Stimulated activated CD8-positive, alpha-beta memory T cell treated with anti-CD3 and anti-CD28 coated beads, Interleukin-2, amount 100 ng/mL, for 48 hours (primary cell): Measurements from ENCODE around the gene CAMSAP1.
"Not testable (repeated sequence)": the region's sequence is repeated elsewhere in the genome, so short reads cannot be mapped to it uniquely, and the experiment has no call there.

Experiments
- DNase-seq, 2 donors: peaks; one replicate each; pipeline ENCODE4 v3.0.0-alpha.2; 2020; ENCODE audit warnings: low read depth in 2 of 2

The CAMSAP1 gene

DNA sequence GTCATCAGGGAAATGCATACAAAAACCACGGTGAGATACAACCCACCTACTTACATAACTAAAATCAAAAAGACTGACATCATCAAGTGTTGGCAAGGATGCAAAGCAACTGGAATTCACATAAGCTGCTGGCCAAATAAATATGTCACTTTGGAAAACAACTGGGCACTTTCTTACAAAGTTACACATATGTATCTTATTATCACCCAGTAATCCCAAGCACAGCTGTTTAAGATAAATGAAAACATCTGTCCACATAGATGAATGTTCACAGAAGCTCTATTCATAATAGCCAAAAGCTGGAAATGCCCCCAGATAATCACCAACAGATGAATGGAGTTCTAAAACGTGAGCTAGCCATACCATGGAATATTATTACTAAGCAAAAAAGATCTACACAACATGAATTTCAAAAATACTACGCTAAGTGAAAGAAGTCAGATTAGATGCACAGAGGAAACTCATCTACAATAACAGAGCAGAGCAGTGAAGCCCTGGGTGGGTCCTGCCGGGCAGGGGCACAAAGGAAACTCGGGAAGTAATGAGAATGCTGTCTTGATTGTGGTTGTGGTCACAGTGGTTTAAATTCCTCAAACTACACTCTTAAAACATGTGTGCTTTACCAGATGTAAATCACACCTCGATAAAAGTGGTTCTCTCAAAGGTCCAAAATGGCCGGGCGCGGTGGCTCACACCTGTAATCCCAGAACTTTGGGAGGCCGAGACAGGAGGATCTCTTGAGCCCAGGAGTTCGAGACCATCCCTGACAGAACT is 8.5 kb downstream of the CAMSAP1 start:
- no peak for DNase-seq

DNA sequence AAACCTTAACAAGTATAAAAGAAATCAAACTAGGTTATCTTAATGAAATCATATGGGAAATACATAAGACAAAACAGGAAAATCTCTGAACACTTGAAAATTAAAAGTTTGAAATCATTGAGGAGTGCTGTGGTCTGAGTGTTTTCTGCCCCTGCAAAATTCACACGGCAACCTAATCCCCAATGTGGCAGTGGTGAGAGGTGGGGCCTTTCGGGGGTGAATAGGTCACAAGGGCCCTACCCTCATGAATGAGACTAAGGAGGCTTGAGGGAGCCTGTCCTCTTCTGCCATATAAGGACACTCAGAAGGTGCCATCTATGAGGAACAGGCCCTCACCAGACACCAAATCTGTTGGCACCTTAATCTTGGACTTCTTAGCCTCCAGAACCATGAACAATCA is 10.7 kb downstream of the CAMSAP1 start:
- no peak for DNase-seq

DNA sequence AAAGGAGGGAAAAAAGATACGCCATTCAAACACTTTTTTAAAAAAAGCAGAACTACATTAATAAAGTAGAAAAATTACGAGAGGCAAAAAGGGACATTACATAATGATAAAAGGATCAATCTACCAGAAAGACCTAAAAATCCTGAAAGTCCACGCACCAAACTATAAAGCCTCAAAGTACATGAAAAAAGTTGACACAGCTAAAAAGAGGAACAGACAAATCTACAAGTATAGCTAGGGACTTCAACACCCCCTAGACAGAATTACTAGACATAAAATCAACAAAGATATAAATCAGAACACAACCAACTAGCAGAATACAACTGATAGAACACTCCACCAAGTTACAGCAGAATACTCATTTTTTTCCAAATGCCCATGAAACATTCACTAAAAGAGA is 11.1 kb downstream of the CAMSAP1 start:
- no peak for DNase-seq

DNA sequence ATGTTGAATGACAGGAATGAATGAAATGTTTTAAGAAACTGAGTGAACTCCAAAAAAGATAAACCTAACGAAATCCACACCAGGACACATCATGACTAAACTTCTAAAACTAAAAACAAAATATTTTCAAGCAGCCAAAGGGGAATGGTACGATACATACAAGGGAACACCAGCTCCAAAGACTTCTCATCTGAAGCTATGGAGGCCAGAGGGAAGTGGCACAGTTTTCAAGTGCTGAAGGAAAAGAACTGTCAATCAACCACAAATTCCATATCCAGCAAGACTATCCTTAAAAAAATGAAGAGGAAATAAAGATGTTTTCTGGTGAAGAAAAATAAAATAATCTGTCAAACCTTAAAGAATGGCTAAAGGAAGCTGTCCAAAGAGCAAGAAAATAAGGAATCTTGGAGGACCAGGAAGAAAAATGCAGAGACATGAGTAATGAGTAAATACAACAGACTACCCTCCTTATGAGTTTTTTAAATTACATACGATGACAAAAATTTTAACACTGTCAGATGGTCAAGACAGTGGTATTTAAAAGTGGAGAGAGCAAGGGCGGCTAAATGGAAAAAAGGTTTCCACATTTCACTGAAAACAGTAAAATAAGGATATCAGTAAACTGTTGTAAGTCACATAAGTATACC is 12.0 kb downstream of the CAMSAP1 start:
- DNase-seq: no peak

DNA sequence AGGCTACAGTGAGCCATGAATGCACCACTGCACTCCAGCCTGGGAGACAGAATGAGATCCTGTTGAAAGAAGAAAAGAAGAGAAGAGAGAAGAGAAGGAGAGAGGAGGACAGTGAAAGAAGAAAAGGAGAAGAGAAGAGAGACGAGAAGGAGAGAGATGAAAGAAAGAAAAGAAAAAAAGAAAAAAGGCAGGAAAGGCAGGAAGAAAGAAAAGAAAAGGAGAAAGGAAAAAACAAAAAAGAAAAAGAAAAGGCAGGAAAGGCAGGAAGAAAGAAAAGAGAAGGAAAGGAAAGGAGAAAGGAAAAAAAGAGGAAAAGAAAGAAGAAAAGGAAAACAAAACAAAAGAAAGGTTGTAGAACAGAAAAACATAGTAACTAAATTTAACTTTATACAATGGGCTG is 14.2 kb downstream of the CAMSAP1 start:
- DNase-seq: no peak

DNA sequence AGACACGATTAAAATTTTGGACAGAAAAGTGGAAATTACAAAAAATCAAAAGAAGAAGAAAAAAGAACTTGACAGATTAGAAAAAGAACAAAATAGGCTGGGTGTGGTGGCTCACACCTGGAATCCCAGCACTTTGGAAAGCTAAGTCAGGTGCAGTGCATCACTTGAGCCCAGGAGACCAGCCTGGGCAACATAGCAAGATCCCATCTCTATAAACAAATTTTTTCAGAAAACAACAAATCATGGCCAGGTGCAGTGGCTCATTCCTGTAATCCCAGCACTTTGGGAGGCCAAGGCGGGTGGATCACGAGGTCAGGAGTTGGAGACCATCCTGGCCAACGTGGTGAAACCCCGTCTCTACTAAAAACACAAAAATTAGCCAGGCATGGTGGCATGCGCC is 15.0 kb downstream of the CAMSAP1 start:
- not testable (repeated sequence) for DNase-seq

DNA sequence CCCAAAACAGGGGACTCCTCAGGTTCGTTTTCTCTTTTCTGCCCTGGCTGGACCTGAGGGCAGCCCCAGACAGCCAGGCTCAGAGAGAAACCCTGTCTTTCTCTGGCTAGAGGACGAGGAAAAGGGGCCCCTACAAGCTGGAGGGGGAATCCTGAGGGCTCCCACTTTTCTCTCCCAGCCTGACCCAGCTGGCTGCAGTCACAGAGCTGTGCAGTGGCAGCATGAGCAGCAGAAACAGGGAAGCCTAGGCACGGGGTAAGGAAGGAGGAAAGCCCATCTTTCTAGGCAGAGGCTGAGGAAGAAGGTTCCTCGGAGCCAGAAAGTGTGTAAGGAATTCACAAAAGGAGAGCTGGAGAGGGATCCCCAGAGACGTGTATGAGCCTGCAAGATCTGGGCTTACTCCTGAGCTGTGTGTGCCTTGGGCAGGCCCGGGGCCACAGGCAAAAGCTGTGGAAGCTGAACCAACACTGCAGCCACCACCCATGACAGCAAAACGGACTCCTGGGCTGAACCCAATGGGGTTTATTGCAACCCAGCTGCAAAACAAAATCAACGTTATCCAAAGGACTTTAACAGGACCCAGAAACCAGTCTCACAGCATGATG is 16.2 kb downstream of the CAMSAP1 start:
- DNase-seq: no peak

DNA sequence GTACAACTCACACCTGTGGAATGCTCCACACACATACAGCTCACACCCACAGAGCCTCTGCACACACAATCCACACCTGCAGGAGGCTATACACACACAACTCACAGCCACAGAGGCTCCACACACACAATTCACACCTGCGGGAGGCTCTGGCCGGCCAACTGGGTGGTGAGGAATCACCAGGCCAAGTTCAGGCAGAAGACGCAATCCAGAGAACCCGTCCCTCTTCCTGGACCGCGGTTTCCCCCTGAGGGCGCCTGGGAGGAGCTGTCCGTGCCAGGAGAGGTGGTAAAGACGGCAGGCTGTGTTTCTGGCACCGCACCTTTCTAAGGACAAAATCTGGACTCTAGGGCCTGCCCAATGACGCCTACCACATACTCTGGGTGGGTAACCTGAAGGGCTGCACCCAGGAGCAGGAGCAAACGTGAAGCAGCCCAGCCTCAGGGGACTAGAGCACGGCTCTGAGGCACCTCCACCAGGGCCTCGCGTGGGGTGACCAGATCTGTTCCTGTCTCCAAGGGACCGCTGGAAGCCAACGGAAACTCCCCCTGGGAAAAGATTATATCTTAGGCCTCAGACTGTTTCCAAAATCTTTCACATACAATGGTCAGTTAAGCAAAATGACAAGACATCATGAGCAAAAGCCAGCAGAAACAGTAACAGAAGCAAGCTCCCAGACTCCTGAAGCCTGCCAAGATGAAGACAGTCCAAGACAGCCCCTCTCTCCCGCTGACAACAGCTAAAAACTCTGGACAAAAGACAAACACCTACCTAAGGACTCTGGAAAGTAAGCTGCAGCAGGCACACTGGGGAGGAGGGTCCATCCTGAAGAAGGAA is 16.9 kb downstream of the CAMSAP1 start:
- DNase-seq: no peak

DNA sequence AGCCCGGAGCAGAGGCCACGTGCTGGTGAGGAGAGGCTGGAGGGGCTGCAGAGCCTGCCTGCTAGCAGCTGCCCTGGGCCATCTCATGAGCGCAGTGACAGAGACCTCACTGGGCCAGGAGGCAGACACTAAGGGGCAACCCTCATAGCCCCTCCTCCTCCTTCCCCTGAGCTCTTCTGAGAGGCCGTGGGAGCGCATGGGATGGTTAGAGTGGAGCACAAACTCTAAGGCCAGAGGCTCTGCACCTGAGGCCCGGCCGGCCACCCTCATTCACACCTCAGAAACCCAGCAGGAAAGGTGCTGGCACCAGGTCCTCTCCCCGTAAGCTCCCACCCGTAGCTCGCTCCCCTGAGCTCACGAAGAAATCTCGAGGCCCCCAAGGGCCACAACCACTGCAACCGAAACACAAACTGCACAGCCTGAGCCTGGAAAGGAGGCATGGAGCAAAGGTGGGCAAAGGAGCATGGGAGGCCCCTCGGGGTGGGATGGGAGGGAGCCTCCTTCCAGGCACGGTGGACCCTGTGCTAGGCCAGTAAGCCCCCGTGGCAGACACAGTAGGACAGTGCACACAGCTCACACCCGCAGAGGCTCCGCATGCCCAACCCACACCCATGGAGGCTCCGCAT is 17.7 kb downstream of the CAMSAP1 start:
- DNase-seq: no peak

DNA sequence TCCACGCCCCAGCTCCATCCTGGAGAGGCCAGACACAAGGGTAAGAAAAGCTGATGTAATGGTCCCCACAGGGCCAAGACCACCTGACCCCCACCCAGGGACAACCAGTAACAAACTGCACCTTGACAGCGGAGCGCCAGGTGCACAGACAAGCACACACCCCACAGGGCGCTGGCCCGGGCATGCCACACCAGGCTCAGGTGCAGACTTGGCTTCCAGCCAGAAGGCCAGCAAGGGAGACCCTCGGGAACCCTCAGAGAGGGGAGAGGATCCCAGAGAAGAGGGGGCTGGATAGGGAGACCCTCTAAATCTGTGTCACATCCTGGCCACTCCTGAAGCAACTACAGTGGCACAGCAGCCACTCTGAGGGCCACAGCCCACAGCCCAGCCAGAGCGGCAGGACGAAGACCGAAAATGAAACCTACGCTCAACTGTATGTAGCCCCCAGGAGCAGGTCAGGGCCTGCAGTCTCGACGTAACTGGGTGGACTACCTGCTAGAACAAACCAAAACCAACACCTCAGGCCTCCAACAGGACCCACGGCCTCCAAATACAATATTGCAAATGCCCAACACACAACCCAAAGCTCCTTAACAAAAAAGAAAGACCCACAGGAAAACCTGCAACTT is 18.5 kb downstream of the CAMSAP1 start:
- DNase-seq: no peak

DNA sequence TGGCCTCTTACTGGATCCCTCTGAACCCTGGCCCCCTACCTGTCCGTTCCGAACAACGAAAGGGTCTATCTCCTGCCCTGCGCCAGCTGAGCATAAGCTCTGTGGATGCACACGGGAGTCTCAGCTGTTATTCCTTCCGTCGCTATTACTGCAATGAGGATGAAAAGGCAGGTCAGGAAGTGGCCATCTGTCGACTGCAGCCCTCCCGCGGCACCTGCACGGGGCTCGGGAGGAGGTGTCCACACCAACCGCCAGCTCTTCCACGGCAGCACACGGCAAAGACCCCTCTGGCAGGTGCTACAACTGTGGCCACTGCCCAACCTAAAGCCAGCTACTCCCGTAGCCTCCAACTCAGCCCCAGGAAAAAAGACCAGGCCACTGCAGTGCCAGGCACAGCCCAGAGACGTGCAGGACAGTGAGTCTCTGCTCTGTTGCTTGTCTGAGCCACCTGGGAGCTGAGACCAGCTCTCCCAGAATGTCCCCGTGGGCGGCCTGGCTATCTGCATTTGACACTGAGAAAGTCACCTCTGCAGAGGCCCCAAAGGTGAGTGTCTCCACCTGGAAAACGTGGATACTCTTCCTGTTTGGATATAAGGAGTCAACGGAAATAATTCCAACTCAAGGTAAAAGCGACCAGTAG is 19.1 kb downstream of the CAMSAP1 start:
- no peak for DNase-seq

DNA sequence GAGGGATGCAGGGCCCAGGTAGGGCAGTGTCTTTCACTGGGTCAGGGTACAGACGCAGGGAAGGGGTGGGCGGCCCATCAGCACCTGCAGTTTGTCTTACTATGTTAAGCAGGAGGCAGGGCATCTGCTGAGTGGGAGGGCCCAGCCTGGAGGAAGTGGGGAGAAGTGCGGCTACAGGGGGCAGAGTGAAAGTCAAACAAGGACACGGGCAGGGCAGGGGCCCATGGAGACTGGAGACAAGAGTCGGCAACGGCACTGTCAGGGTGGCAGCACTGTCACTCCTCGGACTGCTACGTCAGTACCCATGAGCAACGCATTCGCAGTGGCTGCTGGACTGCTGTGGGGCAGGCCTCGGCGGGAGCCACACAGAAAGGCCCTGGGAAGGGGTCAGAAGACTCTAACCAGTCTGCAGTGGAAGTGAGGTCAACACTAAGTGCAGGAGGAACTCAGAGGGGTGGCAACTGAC is 19.7 kb downstream of the CAMSAP1 start:
- peak; percentile 40 to 48 for DNase-seq

DNA sequence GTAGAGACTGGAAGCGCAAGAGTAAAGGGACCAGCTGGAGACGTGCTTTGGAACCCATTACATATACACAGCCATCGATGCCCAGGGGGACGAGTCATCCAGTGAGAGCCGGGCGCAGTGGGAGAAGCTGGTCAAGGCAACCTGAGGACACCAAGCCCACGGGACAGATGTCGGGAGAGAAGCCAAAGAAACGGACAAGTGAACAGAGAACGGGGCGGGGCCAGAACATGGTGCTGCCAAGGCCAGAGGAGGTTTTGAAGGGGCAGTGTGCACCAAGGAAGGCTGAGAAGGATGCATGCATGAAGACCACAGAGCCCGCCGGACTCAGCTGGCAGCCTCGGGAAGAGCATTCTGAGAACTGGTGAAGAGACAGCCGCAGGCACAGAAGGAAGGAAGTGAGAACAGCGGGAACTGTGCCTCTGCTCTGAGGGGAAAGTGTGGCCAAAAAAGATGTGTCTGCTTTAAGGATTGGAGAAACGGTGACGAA is 20.3 kb downstream of the CAMSAP1 start:
- DNase-seq: no peak

DNA sequence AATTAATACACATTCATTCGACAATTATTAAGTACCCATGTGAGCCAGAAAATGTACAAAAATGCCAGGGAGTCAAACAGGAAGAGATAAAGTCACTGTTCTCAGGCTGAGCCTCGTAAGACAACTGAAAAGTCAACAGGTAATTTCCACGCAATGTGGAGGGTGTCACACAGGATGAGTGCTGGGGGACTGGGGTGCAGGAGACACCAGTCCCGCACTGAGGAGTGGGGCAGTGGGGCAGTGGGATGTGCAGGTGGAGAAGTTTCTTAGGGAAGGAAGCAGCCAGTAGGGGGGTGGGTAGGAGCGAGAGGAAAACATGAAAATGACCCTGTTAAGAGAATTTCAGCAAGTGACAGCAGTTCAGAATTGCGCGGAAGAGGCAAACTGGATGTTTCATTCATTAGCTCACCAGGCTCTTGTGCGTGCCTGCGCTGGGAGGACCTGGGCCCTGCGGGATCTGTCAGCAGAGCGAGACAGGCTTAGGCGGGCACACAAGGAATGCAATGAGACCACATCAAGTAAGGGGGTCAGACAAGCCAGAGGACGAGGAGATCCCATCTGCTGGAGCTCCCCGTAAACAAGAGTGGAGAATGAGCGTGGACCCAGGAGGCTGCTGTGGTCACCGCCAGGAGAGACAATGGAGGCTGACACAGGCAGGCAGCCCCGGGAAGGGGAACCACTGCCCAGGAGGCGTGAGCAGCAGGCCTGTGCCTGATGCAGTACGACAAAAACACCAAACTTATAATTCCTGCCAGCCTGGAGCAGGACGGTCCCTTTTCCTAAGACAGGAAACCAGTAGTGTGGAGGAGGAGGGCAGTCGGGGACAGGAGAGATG is 21.0 kb downstream of the CAMSAP1 start:
- DNase-seq: no peak

DNA sequence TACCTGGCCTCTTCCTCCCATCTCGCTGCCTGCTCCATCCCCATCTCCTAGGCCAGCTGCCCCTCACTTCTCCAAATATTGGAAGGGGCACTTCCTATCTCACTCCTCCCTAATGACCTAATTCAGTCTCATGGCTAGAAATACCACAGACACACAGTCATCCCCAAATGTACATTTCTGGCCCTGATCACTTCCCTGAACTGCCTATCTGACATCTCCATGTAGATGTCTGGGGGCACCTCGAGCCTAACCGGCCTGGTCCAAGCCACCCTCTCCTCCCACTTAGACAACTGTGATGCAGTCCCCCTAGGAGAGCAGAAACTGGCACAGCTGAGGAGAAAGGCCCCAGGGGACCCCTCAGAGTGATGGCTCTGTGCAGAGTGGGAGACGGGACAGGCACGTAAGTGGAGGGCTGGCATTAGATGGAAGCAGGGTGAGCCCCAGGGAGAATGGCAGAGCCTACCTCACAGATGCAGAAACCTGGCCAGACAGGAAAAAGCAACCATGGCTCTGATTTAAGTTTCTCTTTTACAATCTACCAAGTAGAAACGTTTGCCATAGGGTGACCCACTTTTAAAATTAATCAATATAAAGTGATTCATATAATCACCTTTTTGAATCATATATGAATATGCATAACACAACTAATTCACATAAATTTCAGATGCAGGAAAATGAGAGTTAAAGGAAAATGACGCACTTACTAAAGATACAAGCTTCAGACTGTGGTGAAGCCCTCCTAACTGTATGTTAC is 22.1 kb downstream of the CAMSAP1 start:
- no peak for DNase-seq

DNA sequence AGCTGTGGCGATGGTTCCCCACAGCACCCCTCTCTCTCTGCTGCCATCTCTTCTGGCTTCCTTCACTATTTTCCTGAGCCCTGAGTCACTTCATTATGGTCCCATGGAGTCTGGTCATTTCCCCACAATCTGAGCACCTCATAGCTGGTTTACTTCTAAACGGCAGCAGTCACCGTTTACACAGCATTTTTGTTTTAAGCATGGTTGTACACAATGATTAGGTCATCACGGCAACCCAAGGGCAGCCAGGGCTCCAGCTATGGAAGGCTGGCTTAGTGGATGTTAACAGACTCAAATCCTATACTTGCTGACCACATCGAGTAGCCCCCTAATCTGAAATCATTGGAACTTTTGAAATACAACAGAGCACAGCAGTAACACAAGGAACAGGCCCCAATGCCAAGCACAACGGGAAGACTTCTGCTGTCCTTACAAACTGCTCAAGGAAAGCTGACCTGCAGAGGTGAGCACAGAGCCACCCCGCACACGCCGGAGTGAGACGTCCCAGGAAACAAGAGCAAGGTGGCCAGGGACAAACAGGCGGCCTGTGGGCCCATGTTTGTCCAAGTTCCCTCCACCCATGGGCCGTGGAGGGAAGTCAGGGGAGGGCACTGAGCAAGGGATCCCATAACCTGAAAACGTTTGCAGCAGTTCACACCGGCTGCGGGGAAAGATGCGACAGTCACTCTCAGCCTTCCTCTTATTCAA is 22.9 kb downstream of the CAMSAP1 start:
- DNase-seq: no peak

DNA sequence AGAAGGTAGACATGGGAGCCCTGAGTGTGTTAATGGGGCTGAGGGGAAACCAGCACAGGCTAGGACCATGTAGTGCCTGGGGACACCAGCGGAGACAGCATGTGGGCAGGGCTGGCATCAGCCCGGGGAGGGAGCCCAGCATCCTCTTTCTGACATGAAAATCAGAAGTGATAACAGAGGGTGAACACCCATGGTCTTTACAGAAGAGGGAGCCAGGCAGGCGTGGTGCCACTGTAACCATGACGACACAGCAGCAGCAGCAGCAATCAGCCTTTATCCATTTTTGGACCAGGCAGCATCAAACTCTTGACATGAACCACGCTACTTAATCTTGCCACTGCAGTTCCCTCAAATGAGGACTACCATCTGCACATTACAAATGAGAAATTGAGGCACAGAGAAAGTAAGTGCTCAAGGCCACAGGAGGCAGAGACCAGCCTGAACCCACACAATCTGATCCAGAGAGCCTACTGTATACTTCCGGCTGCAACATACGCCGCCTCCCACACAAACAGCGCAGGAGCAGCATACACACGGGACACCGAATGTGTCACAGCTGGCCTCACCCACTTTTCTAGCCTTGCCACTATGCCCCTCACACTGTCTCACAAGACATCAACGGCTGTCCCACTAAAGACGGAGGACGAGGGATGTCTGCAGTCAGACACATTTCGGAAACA is 23.8 kb downstream of the CAMSAP1 start:
- no peak for DNase-seq

DNA sequence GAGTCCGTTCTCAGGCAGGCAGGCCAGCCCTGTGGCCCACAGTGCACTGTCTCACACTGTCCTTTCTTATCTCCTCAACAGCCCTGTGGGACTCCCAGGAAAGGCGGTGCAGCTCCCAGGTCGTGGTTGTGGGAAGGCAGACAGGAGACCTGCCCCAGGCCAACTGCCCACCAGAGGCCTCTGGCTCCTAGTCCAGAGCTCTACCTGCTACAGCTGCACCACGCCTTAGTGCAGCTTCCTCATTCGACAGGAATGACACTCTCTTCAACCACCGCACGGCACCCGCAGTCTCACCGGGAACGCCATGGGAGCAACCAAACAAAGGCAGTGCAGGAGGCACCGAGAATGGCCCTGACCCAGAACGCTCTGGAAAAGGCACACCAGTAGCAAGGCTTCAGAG is 25.3 kb downstream of the CAMSAP1 start:
- DNase-seq: no peak
